Body of pancreas (tissue), 4 donors: ENCODE data around the gene AKAP13. TPM values are rescaled to one million over a fixed set of nuclear protein-coding genes. Genes with fewer than 3 reads are reported as not detected.
"Not testable (repeated sequence)": the region's sequence is repeated elsewhere in the genome, so short reads cannot be mapped to it uniquely, and the experiment has no call there.

Experiments
- ATAC-seq: fragments of 150-250 bp; one replicate; pipeline ENCODE4 v1.9.1; 2016
- DNase-seq, 4 donors: peaks; one replicate each; pipeline ENCODE4 v3.0.0-alpha.2; 2019
- H3K27ac ChIP-seq, 4 donors: fragments of 200-600 bp; sonication (generic); 1 replicate in 3 of 4; 2 replicates in 1 of 4; pipeline versions ENCODE4 v1.5.1 to v1.6.1; 2016 to 2019; ENCODE audit warnings: mild to moderate bottlenecking in 1 of 4, mixed read lengths in 1 of 4, moderate library complexity in 1 of 4
- H3K27me3 ChIP-seq, 2 donors: fragments of 200-600 bp; sonication (generic); one replicate each; pipeline ENCODE4 v1.6.0; 2016; ENCODE audit warnings: mild to moderate bottlenecking in 1 of 2
- H3K36me3 ChIP-seq, 2 donors: fragments of 200-600 bp; sonication (generic); replicated peaks in 1 of 2; 2 replicates each; pipeline ENCODE4 v1.5.1; 2016; ENCODE audit warnings: low read depth in 2 of 2; ENCODE audit not compliant: insufficient read depth in 1 of 2
- H3K4me1 ChIP-seq: fragments of 200-600 bp; sonication (generic); one replicate; pipeline ENCODE4 v1.6.0; 2016
- H3K4me3 ChIP-seq, 2 donors: fragments of 200-600 bp; sonication (generic); 1 replicate in 1 of 2; 2 replicates in 1 of 2; pipeline ENCODE4 v1.5.1; 2016 to 2019
- H3K9me3 ChIP-seq, 3 donors: fragments of 200-600 bp; sonication (generic); 1 replicate in 2 of 3; 2 replicates in 1 of 3; pipeline ENCODE4 v1.5.1; 2016
- CTCF ChIP-seq, 7 experiments: fragments of 450-650 bp in 4 of 7; fragments of 200-600 bp in 3 of 7; sonication (generic) in 3 of 7; IDR thresholded peaks; one replicate each; pipeline ENCODE4 v1.5.1; 2016 to 2019; ENCODE audit warnings: antibody characterized with exemption in 7 of 7
- POLR2A ChIP-seq, 3 donors: fragments of 450-650 bp; IDR thresholded peaks; one replicate each; pipeline ENCODE4 v1.6.1; 2016; ENCODE audit warnings: antibody characterized with exemption in 3 of 3, mild to moderate bottlenecking in 2 of 3
- WGBS, 2 donors: methylation state at CpG; one replicate each; pipeline ENCODE4 v1.1.5; 2017; 5-methylcytosine and 5-hydroxymethylcytosine counted together
- intact Hi-C: fragments of 100-400 bp; cut with DNase I; formaldehyde crosslinking; loops from one replicate; pipeline ENCODE4 v1.15.1; 2023
- microRNA counts, 2 donors: library from miRNA; unstranded; fragments of <30 nt; microRNA quantifications; one replicate each; lab custom pipeline; 2017
- microRNA-seq, 2 donors: library from miRNA; unstranded; fragments of <30 nt; microRNA quantifications; one replicate each; pipeline ENCODE4, GENCODE V29; 2016; ENCODE audit warnings: borderline number of aligned reads in 2 of 2, borderline replicate concordance in 2 of 2
- small RNA-seq: library from RNA; depleted of rRNA; stranded (forward); fragments of <200 nt; gene quantifications from one replicate; pipeline ENCODE3, GENCODE V24; 2016
- total RNA-seq, 2 donors: library from RNA; depleted of rRNA; stranded (reverse); fragments of >200 nt; gene quantifications; one replicate each; pipeline ENCODE4 v1.1.0, GENCODE V29; 2016

Gene AKAP13
- total RNA-seq, 2 donors from 2014 or later: 102 to 160 TPM

GRCh38 chr15:85793641-85794597 lies 413.5 kb downstream of the AKAP13 start:
- H3K27ac ChIP-seq: peak overlapping the region; percentile 60 to 91 (median 89)
- DNase-seq (peak; percentile 44 to 70 (median 56)), ATAC-seq (peak; percentile 31)
- H3K4me1 ChIP-seq: peaks cover 36% of the 10 kb centered on the region
- peak overlapping the region; percentile 82 to 89 for H3K4me3 ChIP-seq
- intact Hi-C loops: no loop called here
- no peaks in the 10 kb centered on the region for H3K36me3 ChIP-seq
- H3K27me3 ChIP-seq: no peaks in the 10 kb centered on the region
- 1 to 3% methylated on average over 29 to 56 of the region's 56 CpGs for WGBS, 2 donors
- TF ChIP-seq POLR2A (IDR thresholded peaks at IDR 0.05) (no peak), CTCF (IDR thresholded peaks at IDR 0.05) (no peak)
- H3K9me3 ChIP-seq: no peaks in the 10 kb centered on the region

- 1 to 2% methylated on average over 13 to 47 of the region's 71 CpGs for WGBS, 2 donors
- TF ChIP-seq CTCF (IDR thresholded peaks at IDR 0.05): peak in 1 of 7 experiments; percentile 17
- TF ChIP-seq POLR2A (IDR thresholded peaks at IDR 0.05): peak; percentile 78 to 83 (median 80)
- Histone ChIP-seq H3K4me1 (peaks cover 29% of the 10 kb centered on the region), H3K9me3 (no peaks in the 10 kb centered on the region), H3K36me3 (no peaks in the 10 kb centered on the region), H3K27me3 (no peaks in the 10 kb centered on the region), H3K27ac (peak within 1 kb of the TSS; percentile 60 to 91 (median 89)), H3K4me3 (peak within 1 kb of the TSS; percentile 82 to 89)
- DNase-seq (peak; percentile 95 to 97 (median 96)), ATAC-seq (peak; percentile 98)
- intact Hi-C loops: no loop called here
Observed at GRCh38 chr15:85794598-85795336, 414.4 kb downstream of the AKAP13 start, which contains the start of gene KLHL25. Gene KLHL25, minus strand, starts transcription at chr15:85794925. Its CDS starts 25,115 bp downstream, at chr15:85769810.

GRCh38 chr15:85795337-85796305 lies 415.2 kb downstream of the AKAP13 start:
- no peaks in the 10 kb centered on the region for H3K36me3 ChIP-seq

GRCh38 chr15:85796371-85796770 lies 416.0 kb downstream of the AKAP13 start:
- H3K4me3 ChIP-seq, H3K36me3 ChIP-seq, DNase-seq, H3K27me3 ChIP-seq, H3K27ac ChIP-seq, ATAC-seq, H3K9me3 ChIP-seq, intact Hi-C loops: not testable (repeated sequence)
- WGBS, 2 donors: 83 to 88% methylated on average over 7 of the region's 7 CpGs
- peaks cover 41% of the 10 kb centered on the region for H3K4me1 ChIP-seq

More at GRCh38 chr15:85795337-85796305, 415.2 kb downstream of the AKAP13 start:
- 18 to 26% methylated on average over 15 of the region's 15 CpGs for WGBS, 2 donors
- Histone ChIP-seq H3K4me3 (no peak overlapping the region), H3K9me3 (no peaks in the 10 kb centered on the region), H3K27ac (peak overlapping the region in 3 of 4 donors; percentile 88 to 91 (median 90)), H3K27me3 (no peaks in the 10 kb centered on the region), H3K4me1 (peaks cover 36% of the 10 kb centered on the region)
- intact Hi-C loops: no loop called here
- no peak for TF ChIP-seq CTCF (IDR thresholded peaks at IDR 0.05)
- TF ChIP-seq POLR2A (IDR thresholded peaks at IDR 0.05): no peak
- no peak for ATAC-seq
- peak in 2 of 4 donors; percentile 32 to 34 for DNase-seq

MicroRNA genes within 50 kb of the gene (microRNA counts, 767-probe panel; counts per million panel counts)
- 0 to 736 counts per million in 2 donors for microRNA hsa-miR-1276 (lab: Ali Mortazavi, UCI)

Small RNA genes lying within 50 kb of the gene (microRNA-seq; reads per million reads assigned to microRNA genes)
- 0 reads per million in 2 donors for gene MIR1276
- 15.7 to 20.0 reads per million in 2 donors for gene MIR7706

Small RNA genes lying within 50 kb of the gene (small RNA-seq; reads per million reads assigned to genes)
- gene AC021739.1 (not detected), gene MIR1276 (not detected), gene RNU6-1280P (not detected), gene RNU7-79P (not detected)
